Fibroblast of villous mesenchyme (primary cell): ENCODE data around the gene CEND1. TPM values are rescaled to one million over a fixed set of nuclear protein-coding genes. Genes with fewer than 3 reads are reported as not detected.

Experiments
- DNase-seq: peaks from one replicate; pipeline ENCODE4 v3.0.0-alpha.2; 2010; ENCODE audit warnings: low read depth
- H3K4me3 ChIP-seq: 2 replicates; pipeline ENCODE4 v1.5.1; 2011; ENCODE audit warnings: low read depth, mild to moderate bottlenecking, low read length
- total RNA-seq: library from RNA; depleted of rRNA; stranded (reverse); fragments of >200 nt; gene quantifications from 2 replicates; pipeline ENCODE4 v1.2.3, GENCODE V29; 2012
- TF ChIP-seq, protein P1 (sequence below): IDR thresholded peaks from 2 replicates; pipeline ENCODE4 v1.5.1; 2012; ENCODE audit warnings: low read depth, mild to moderate bottlenecking, low read length; ENCODE audit not compliant: insufficient read depth

Gene CEND1
- total RNA-seq, 1 donor: 0.43 TPM

DNA sequence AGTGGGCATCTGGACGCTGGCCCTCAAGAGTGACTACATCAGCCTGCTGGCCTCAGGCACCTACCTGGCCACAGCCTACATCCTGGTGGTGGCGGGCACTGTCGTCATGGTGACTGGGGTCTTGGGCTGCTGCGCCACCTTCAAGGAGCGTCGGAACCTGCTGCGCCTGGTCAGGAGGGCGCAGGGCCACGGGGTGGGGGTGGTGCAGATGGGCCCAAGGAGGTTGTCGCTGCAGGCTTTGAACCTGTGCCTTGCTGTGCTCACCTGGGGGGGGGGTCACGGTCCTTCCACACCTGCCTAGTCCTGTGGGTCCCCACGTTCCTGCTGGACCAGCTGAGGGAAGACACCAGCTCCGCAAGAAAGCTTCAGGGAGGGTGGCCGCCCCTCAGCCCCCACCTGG, 46.4 kb upstream of the CEND1 start:
- TF ChIP-seq, protein P1, sequence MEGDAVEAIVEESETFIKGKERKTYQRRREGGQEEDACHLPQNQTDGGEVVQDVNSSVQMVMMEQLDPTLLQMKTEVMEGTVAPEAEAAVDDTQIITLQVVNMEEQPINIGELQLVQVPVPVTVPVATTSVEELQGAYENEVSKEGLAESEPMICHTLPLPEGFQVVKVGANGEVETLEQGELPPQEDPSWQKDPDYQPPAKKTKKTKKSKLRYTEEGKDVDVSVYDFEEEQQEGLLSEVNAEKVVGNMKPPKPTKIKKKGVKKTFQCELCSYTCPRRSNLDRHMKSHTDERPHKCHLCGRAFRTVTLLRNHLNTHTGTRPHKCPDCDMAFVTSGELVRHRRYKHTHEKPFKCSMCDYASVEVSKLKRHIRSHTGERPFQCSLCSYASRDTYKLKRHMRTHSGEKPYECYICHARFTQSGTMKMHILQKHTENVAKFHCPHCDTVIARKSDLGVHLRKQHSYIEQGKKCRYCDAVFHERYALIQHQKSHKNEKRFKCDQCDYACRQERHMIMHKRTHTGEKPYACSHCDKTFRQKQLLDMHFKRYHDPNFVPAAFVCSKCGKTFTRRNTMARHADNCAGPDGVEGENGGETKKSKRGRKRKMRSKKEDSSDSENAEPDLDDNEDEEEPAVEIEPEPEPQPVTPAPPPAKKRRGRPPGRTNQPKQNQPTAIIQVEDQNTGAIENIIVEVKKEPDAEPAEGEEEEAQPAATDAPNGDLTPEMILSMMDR: no peak
- no peak for DNase-seq
- no peak overlapping the region for H3K4me3 ChIP-seq

DNA sequence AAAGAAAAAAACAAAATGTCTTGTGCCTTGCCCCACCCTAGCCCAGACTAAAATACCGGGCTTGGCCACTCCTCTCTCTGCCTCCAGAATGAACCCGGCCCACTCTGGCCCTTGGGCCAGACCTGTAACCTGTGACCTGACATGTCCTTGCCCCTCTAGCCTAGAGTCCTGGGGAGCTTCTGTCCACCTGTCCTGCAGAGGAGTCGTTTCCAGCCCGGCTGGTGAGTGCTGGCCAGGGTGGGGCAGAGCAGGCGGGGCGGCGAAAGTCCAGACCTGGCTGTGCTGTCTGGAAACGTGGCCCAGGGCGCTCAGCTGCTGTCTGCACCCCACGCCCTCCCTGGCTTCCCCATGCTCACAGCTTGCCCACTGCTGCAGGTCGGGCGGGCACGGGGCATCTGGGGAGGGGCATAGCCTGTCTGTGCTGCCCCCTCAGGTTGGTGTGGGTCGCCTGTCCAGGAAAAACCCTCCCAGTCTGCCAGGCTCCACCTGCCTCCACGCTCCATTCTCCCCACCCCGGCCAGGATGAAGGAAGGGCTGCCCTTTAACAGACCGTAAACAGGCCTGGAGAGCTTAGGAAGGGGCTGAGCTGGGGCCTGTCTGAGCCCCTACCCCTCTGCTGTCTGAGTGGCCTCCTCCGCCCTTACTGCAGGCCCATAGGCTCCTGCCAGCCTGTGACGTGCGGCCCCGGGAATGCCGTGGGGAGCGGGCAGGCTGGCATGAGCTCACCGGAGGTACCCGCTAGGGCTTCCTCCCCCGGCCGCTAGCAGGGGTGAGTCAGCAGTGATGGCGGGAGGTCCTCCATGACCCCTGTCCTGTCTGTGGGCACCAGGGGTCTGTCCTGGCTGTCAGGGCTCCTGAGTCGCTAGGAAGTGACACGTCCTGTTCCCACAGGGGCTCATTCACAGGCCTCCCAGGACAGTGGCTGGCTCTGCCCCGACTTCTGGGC, 44.8 kb upstream of the CEND1 start:
- H3K4me3 ChIP-seq: peak overlapping the region; percentile 40
- TF ChIP-seq, protein P1: no peak
- peak; percentile 71 for DNase-seq

DNA sequence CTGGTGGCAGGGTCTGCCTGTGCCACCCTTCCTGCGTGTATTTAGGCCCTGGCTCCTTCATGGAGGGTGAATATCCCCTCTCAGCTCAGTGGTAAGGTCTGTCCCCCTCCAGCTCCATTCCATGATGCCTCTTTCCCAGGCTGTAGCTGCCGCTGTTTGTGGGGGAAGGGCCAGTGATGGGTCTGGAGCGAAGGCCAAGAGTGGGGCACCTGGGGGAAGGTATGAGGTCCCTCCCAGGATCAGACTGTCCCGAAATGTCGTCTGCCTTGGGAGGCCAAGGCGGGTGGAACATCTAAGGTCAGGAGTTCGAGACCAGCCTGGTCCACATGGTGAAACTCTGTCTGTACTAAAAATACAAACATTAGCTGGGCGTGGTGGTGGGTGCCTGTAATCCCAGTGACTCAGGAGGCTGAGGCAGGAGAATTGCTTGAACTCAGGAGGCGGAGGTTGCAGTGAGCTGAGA, 44.0 kb upstream of the CEND1 start:
- TF ChIP-seq, protein P1: no peak
- peak overlapping the region; percentile 72 for H3K4me3 ChIP-seq
- DNase-seq: no peak

DNA sequence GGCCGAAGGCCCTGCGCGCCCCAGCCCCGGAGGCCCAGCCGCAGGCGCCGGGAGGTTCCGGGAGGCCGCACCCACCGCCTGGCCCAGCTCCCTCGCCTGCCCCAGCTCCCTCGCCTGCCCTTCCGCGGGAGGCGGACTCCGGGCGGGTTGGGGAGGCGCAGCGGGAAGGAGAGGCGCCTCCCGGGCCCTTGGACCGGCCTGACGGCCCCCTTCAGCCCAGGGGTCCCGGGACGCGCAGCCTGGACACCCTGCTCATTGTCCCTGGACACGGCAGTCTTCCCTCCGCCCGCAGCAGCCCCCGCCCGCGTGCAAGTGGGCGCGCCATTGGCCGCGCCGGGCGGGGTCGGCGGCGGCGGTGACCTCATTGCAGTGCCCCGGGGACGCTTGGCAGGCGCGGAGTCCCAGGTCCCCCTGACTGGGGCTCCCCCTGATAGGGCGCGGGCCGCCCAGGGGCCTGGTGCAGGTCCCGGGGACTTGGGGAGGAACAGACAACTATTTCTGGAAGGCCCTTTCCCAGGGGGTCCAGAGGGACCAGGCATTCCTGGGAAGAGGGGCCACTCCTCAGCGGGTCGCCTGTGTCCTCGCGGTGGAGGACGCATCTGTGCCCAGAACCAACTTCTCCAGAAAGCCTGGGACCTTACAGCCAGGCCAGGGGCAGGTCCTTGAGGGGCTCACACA, 43.4 kb upstream of the CEND1 start:
- TF ChIP-seq, protein P1: no peak
- peak overlapping the region; percentile 72 for H3K4me3 ChIP-seq
- no peak for DNase-seq

DNA sequence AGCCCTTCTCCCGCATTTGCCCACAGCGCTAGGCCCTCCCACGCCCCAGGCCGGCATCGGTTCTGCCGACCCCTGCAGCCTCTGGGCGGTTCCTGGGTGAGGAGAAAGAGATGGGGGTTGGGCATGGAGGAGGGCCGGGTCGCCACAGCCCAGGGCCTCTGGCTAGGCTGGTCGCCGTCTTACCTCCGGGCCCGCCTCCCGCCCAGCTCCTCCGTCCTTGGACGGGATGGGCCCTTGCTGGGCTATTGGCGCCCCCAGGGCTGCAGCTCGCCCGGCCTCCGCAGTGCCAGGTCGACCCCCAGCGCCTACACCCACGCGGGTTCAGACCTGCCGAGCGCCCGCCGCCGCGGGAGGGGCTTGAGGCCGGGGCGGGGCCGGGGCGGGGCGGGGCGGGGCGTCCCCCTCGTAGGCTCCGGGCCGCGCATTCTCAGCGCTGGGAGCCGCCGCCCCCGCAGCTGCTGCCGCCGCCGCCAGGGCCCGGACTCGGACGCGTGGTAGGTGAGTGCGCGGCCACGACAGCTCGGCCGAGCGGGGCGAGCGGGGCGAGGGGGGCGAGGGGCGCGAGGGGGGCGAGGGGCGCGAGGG, 42.7 kb upstream of the CEND1 start, which contains the start of gene CD151:
Gene CD151 (plus strand): TSS at position 424 of the 585 bp plus-strand sequence. CDS start 3,118 bp downstream, outside the sequence.
- DNase-seq: peak; percentile 53
- peak within 1 kb of the TSS; percentile 72 for H3K4me3 ChIP-seq
- TF ChIP-seq, protein P1: no peak

DNA sequence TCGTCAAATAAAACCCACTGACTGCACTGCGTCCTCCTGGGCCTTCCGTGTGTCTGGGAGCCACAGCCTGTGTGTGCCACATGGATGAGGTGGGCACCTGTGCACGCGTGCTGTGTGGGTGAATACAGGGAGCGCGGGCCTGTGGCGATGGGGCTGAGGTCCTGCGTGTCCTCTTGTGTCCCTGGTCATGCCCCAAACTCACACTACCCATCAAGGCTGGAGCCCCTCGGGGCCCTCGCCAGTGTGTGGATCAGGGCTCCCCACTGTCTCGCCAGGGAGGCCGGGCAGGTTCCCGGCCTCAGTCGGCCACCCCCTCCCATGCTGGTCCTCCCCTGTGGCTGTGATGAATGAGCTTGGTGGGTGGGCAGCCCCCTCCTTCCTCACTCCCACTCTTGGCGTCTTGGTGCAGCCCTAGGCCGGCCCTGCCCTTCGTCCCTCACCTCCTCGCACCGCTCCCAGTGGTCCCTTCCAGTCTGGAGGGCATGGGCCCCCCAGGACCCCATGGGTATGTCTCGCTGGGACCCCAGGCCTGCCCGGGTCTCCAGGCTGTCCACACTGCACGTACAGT, 42.2 kb upstream of the CEND1 start:
- H3K4me3 ChIP-seq: peak overlapping the region; percentile 57
- TF ChIP-seq, protein P1: no peak
- no peak for DNase-seq
